ENCODE results near the gene RAB37.

DNA sequence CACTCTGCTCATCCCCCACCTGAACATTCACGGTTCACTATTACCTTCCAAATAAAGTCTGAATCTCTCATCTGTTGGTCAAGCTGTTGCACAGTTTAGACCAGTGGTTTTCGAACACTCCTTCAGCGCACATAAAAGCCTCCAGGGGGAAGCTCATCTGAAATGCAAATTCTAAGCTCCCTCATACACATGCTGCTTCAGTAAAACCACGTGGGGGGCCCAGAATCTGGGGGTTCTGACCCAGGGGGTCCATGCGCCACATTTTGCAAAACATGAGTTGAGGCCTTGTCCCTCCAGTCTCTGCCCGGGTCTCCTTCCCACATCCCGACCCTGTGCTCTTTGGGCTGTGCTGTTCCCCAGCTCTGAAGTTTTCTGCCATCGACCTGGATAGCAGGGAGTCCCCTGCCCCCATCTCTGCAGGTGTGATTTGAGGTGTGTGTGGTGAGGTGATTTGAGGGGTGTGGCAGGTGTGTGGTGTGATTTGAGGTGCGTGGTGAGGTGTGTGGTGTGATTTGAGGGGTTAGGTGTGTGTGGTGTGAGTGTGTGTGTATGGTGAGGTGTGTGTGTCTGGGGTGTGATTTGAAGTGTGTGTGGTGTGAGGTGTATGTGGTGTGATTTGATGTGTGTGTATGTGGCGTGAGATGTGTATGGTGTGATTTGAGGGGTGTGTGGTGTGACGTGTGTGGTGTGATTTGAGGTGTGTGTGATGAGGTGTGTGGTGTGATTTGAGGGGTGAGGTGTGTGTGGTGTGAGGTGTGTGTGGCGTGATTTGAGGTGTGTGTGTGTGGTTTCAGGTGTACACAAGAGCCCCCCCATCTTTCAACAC, 4.8 kb upstream of the RAB37 start:
- TF ChIP-seq ZNF583 (CRISPR knock-in tag; IDR thresholded peaks at IDR 0.05) (no peak), BACH1 (tag; IDR thresholded peaks at IDR 0.05) (no peak), NR3C1 (CRISPR knock-in tag; IDR thresholded peaks at IDR 0.05) (no peak), KDM4B (IDR thresholded peaks at IDR 0.05; ENCODE audit: borderline replicate concordance in 2 of 2, low read depth in 1 of 2) (no peak), RAD51 (IDR thresholded peaks at IDR 0.05; ENCODE audit: borderline replicate concordance, low read depth) (no peak)
- TF ChIP-seq, protein P1, sequence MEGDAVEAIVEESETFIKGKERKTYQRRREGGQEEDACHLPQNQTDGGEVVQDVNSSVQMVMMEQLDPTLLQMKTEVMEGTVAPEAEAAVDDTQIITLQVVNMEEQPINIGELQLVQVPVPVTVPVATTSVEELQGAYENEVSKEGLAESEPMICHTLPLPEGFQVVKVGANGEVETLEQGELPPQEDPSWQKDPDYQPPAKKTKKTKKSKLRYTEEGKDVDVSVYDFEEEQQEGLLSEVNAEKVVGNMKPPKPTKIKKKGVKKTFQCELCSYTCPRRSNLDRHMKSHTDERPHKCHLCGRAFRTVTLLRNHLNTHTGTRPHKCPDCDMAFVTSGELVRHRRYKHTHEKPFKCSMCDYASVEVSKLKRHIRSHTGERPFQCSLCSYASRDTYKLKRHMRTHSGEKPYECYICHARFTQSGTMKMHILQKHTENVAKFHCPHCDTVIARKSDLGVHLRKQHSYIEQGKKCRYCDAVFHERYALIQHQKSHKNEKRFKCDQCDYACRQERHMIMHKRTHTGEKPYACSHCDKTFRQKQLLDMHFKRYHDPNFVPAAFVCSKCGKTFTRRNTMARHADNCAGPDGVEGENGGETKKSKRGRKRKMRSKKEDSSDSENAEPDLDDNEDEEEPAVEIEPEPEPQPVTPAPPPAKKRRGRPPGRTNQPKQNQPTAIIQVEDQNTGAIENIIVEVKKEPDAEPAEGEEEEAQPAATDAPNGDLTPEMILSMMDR (IDR thresholded peaks at IDR 0.05 in 2 of 3, conservative IDR thresholded peaks at IDR 0.05 in 1 of 3; ENCODE audit: insufficient read depth in 2 of 3, low read depth in 1 of 3, low read length in 3 of 3) = no peak
- TF ChIP-seq, protein P2, sequence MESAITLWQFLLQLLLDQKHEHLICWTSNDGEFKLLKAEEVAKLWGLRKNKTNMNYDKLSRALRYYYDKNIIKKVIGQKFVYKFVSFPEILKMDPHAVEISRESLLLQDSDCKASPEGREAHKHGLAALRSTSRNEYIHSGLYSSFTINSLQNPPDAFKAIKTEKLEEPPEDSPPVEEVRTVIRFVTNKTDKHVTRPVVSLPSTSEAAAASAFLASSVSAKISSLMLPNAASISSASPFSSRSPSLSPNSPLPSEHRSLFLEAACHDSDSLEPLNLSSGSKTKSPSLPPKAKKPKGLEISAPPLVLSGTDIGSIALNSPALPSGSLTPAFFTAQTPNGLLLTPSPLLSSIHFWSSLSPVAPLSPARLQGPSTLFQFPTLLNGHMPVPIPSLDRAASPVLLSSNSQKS (CRISPR knock-in tag; IDR thresholded peaks at IDR 0.05) = no peak

Data from K562 (cell line).